ENCODE results near the gene NME7. TPM values are rescaled to one million over a fixed set of nuclear protein-coding genes. Genes with fewer than 3 reads are reported as not detected.
"Not testable (repeated sequence)": the region's sequence is repeated elsewhere in the genome, so short reads cannot be mapped to it uniquely, and the experiment has no call there.

NME7 gene
- polyA plus RNA-seq, 1 experiment, result 7.5 TPM

DNA sequence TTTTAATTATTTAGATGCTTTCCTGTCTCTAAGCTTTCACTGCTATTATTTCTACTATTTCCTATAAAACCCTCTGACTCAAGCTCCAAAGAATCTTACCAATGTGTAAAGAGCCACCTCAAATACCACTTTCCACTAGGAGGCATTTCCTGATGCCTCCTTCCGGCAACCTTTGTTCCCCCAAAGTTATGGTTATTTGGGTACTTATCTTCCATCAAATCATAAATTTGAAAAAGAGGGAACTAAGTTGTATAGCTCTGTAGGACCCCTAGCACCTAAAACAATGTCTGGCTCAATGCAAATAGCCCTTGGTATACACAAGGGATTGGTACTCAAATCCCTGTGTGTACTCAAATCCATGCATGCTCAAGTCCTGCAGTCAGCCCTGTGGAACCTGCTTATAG, 79.6 kb downstream of the NME7 start:
- Histone ChIP-seq H3K4me3 (ENCODE audit: low read depth, low read length) (no peak overlapping the region), H3K27me3 (ENCODE audit: control insufficient read depth, insufficient read depth, low read length) (no peaks in the 10 kb centered on the region), H3K36me3 (ENCODE audit: control insufficient read depth, insufficient read depth, low read length) (no peaks in the 10 kb centered on the region)
- CTCF ChIA-PET, result no interaction called here
- POLR2A ChIA-PET, result no interaction called here
- TF ChIP-seq, protein P1, sequence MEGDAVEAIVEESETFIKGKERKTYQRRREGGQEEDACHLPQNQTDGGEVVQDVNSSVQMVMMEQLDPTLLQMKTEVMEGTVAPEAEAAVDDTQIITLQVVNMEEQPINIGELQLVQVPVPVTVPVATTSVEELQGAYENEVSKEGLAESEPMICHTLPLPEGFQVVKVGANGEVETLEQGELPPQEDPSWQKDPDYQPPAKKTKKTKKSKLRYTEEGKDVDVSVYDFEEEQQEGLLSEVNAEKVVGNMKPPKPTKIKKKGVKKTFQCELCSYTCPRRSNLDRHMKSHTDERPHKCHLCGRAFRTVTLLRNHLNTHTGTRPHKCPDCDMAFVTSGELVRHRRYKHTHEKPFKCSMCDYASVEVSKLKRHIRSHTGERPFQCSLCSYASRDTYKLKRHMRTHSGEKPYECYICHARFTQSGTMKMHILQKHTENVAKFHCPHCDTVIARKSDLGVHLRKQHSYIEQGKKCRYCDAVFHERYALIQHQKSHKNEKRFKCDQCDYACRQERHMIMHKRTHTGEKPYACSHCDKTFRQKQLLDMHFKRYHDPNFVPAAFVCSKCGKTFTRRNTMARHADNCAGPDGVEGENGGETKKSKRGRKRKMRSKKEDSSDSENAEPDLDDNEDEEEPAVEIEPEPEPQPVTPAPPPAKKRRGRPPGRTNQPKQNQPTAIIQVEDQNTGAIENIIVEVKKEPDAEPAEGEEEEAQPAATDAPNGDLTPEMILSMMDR (IDR thresholded peaks at IDR 0.05; ENCODE audit: insufficient read depth, low read depth, low read length), result no peak
- peak; percentile 24 for DNase-seq (ENCODE audit: low read depth)

DNA sequence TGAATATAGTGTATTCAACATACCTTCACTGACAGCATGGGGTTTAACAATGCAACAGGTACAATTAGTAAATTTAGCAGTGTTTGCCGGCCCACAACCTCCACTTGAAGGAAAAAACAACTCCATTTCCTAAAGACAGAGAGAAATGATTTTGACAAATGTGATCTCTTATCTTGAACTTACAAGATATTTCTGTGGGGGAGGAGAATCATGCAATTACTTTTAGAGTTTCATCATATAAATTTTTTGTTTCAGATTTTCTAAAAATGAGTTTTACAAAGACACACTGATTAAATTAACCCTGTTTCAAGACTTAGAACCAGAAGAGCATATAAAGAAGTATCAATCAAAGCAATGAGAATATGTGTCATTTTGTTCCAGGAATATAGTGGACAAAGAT, 80.3 kb downstream of the NME7 start:
- ChIA-PET POLR2A (no interaction called here), CTCF (no interaction called here)
- Histone ChIP-seq H3K4me3 (ENCODE audit: low read depth, low read length) (no peak overlapping the region), H3K36me3 (ENCODE audit: control insufficient read depth, insufficient read depth, low read length) (no peaks in the 10 kb centered on the region), H3K27me3 (ENCODE audit: control insufficient read depth, insufficient read depth, low read length) (no peaks in the 10 kb centered on the region)
- TF ChIP-seq, protein P1 (IDR thresholded peaks at IDR 0.05; ENCODE audit: insufficient read depth, low read depth, low read length), result no peak
- DNase-seq (ENCODE audit: low read depth), result no peak

DNA sequence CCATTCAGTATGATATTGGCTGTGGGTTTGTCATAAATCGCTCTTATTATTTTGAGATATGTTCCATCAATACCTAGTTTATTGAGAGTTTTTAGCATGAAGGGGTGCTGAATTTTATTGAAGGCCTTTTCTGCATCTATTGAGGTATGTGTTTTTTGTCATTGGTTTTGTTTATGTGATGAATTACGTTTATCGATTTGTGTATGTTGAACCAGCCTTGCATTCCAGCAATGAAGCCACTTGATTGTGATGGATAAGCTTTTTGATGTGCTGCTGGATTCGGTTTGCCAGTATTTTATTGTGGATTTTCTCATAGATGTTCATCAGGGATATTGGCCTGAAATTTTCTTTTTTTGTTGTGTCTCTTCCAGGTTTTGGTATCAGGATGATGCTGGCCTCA, 86.0 kb downstream of the NME7 start:
- H3K27me3 ChIP-seq (ENCODE audit: control insufficient read depth, insufficient read depth, low read length); H3K4me3 ChIP-seq (ENCODE audit: low read depth, low read length); POLR2A ChIA-PET; CTCF ChIA-PET; H3K36me3 ChIP-seq (ENCODE audit: control insufficient read depth, insufficient read depth, low read length); DNase-seq (ENCODE audit: low read depth): not testable (repeated sequence)

DNA sequence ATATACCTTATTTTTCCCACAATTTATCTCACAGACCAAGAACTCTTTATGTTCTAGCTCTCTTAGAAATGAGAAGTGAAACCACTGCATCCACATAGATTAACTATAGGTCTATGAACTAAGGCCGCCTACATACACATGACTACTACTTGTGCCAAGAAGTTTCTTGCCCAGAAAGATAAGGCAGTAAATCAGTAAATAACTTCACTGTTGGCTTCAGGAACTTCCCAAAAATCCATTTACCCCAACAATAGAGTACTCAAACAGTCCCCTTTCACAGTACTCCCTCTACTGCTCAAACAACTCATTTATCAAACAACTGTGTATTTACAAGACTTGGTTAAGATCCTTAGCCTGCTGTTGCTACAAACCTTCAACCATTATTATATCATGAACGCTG, 96.5 kb downstream of the NME7 start:
- TF ChIP-seq, protein P1 (IDR thresholded peaks at IDR 0.05; ENCODE audit: insufficient read depth, low read depth, low read length), result no peak
- H3K36me3 ChIP-seq (ENCODE audit: control insufficient read depth, insufficient read depth, low read length), result no peaks in the 10 kb centered on the region
- H3K4me3 ChIP-seq (ENCODE audit: low read depth, low read length), result no peak overlapping the region
- ChIA-PET POLR2A (no interaction called here), CTCF (interaction anchor here (1.2 kb wide), 1 partner anchor 210 kb away, joined by 3 read pairs; no protein-coding TSS in a partner anchor)
- no peak for DNase-seq (ENCODE audit: low read depth)
- no peaks in the 10 kb centered on the region for H3K27me3 ChIP-seq (ENCODE audit: control insufficient read depth, insufficient read depth, low read length)

DNA sequence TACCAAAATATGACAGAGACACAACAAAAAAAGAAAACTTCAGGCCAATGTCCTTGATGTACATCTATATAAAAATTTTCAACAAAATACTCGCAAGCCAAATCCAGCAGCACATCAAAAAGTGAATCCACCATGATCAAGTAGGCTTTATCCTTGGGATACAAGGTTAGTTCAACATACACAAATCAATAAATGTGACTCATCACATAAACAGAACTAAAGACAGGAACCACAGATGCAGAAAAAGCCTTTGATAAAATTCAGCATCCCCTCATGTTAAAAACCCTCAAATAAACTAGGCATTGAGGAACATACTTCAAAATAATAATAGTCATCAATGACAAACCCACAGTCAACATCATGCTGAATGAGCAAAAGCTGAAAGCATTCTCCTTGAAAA, 101.5 kb downstream of the NME7 start:
- ChIA-PET POLR2A (no interaction called here), CTCF (no interaction called here)
- no peaks in the 10 kb centered on the region for H3K27me3 ChIP-seq (ENCODE audit: control insufficient read depth, insufficient read depth, low read length)
- H3K36me3 ChIP-seq (ENCODE audit: control insufficient read depth, insufficient read depth, low read length), result no peaks in the 10 kb centered on the region
- TF ChIP-seq, protein P1 (IDR thresholded peaks at IDR 0.05; ENCODE audit: insufficient read depth, low read depth, low read length), result no peak
- DNase-seq (ENCODE audit: low read depth), result no peak
- no peak overlapping the region for H3K4me3 ChIP-seq (ENCODE audit: low read depth, low read length)

DNA sequence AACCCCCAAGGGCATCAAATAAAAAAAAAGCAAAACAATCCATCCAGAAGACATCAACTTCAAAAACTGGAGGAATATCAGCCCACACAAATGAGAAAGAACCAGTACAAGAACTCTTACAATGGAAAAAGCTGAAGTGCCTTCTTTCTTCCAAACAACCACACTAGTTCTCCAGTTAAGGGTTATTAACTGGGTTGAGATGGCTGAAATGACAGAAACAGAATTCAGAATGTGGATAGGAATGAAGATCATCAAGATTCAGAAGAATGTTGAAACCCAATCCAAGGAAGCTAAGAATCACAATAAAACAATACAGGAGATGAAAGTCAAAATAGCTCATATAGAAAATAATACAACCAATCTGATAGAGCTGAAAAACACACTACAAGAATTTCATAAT, 104.5 kb downstream of the NME7 start:
- DNase-seq (ENCODE audit: low read depth), result no peak
- Histone ChIP-seq H3K4me3 (ENCODE audit: low read depth, low read length) (no peak overlapping the region), H3K27me3 (ENCODE audit: control insufficient read depth, insufficient read depth, low read length) (no peaks in the 10 kb centered on the region), H3K36me3 (ENCODE audit: control insufficient read depth, insufficient read depth, low read length) (no peaks in the 10 kb centered on the region)
- TF ChIP-seq, protein P1 (IDR thresholded peaks at IDR 0.05; ENCODE audit: insufficient read depth, low read depth, low read length), result no peak
- ChIA-PET CTCF (interaction anchor here (0.6 kb wide), 1 partner anchor 532 kb away, joined by 3 read pairs; no protein-coding TSS in a partner anchor), POLR2A (no interaction called here)
